Subcutaneous adipose tissue (tissue), 4 donors: ENCODE data around the gene FRMD4A. TPM values are rescaled to one million over a fixed set of nuclear protein-coding genes. Genes with fewer than 3 reads are reported as not detected.

ENCODE experiments used
- CTCF ChIP-seq: fragments of 450-650 bp; IDR thresholded peaks from one replicate; pipeline ENCODE4 v1.5.1; 2016; ENCODE audit warnings: low read depth, mild to moderate bottlenecking, control low read depth, antibody characterized with exemption, moderate library complexity
- total RNA-seq, 4 donors: library from RNA; depleted of rRNA; stranded (reverse); fragments of >200 nt; gene quantifications; one replicate each; pipeline ENCODE4 v1.1.0, GENCODE V29; 2016

FRMD4A gene
- total RNA-seq, 4 donors from 2014 or later, result 70.0 to 206 (median 81.4) TPM

- no peak for TF ChIP-seq CTCF
Measured at GRCh38 chr10:14253079-14253478, 77.6 kb downstream of the FRMD4A start.

GRCh38 chr10:14250496-14251076, 80.1 kb downstream of the FRMD4A start:
- no peak for TF ChIP-seq CTCF

GRCh38 chr10:14247377-14248116, 83.2 kb downstream of the FRMD4A start:
- TF ChIP-seq CTCF, result no peak

- no peak for TF ChIP-seq CTCF
Measured at GRCh38 chr10:14244801-14245211, 85.9 kb downstream of the FRMD4A start.

DNA sequence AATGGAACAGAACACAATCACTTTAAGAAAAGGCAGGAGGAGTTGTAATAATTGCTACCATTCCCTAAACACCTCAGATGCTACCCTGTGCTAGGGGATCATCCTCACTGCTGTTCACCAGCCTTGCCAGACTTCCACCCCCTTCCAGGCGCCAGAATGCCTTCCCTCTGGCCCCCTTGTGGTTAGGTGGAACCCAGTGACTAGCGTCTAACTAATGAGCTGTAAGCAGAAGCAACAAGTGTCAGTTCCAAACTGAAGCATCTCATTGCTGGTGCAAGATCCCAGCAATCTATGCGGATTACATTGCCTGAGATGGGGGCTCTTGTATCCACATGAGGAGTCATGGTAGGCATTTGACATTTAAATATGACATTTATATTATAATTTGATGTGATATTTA, 86.6 kb downstream of the FRMD4A start:
- no peak for TF ChIP-seq CTCF

- TF ChIP-seq CTCF, result no peak
Measured at GRCh38 chr10:14243221-14243620, 87.5 kb downstream of the FRMD4A start.

- no peak for TF ChIP-seq CTCF
Measured at GRCh38 chr10:14241196-14241595, 89.5 kb downstream of the FRMD4A start.
